Breast epithelium (tissue), 4 donors: ENCODE measurements around the gene ATP4B. TPM values are rescaled to one million over a fixed set of nuclear protein-coding genes. Genes with fewer than 3 reads are reported as not detected.

Source experiments
- DNase-seq, 2 donors: peaks; one replicate each; pipeline ENCODE4 v3.0.0-alpha.2; 2019; ENCODE audit warnings: low spot score in 2 of 2
- H3K27ac ChIP-seq, 2 donors: fragments of 200-600 bp; sonication (generic) in 1 of 2; one replicate each; pipeline ENCODE4 v1.5.1; 2016 to 2019; ENCODE audit warnings: mild to moderate bottlenecking in 1 of 2
- H3K27me3 ChIP-seq, 2 donors: fragments of 200-600 bp; sonication (generic) in 1 of 2; one replicate each; pipeline versions ENCODE4 v1.5.1 to v1.6.0; 2017 to 2019; ENCODE audit warnings: control low read depth in 1 of 2, mild to moderate bottlenecking in 1 of 2
- H3K36me3 ChIP-seq: fragments of 200-600 bp; one replicate; pipeline ENCODE4 v1.5.1; 2019
- H3K4me1 ChIP-seq, 2 donors: fragments of 200-600 bp; sonication (generic); one replicate each; pipeline ENCODE4 v1.5.1; 2016 to 2019; ENCODE audit warnings: control low read depth in 1 of 2
- H3K4me3 ChIP-seq, 3 donors: fragments of 200-600 bp; sonication (generic); 1 replicate in 2 of 3; 2 replicates in 1 of 3; pipeline ENCODE4 v1.5.1; 2016 to 2019; ENCODE audit warnings: mild to moderate bottlenecking in 3 of 3, moderate library complexity in 2 of 3
- H3K9me3 ChIP-seq, 2 donors: fragments of 200-600 bp; sonication (generic) in 1 of 2; one replicate each; pipeline ENCODE4 v1.5.1; 2016 to 2019; ENCODE audit warnings: control low read depth in 1 of 2
- CTCF ChIP-seq, 3 donors: fragments of 450-650 bp; IDR thresholded peaks; one replicate each; pipeline ENCODE4 v1.5.1; 2016 to 2017; ENCODE audit warnings: antibody characterized with exemption in 3 of 3, mild to moderate bottlenecking in 3 of 3, moderate library complexity in 3 of 3
- POLR2A ChIP-seq: fragments of 450-650 bp; IDR thresholded peaks from one replicate; pipeline ENCODE4 v1.6.1; 2016; ENCODE audit warnings: antibody characterized with exemption, mild to moderate bottlenecking, moderate library complexity
- POLR2AphosphoS5 ChIP-seq, 3 donors: sonication (generic); formaldehyde crosslinking; IDR thresholded peaks; one replicate each; pipeline ENCODE4 v1.6.1; 2017; ENCODE audit warnings: antibody characterized with exemption in 3 of 3
- intact Hi-C: fragments of 100-400 bp; cut with DNase I; formaldehyde crosslinking; loops from one replicate; pipeline ENCODE4 v1.15.1; 2023; ENCODE audit warnings: low total_unique reads
- total RNA-seq, 3 donors: library from RNA; depleted of rRNA; stranded (reverse); fragments of >200 nt; gene quantifications; one replicate each; pipeline ENCODE4 v1.1.0, GENCODE V29; 2016

Gene ATP4B
- total RNA-seq, 3 donors from 2014 or later, result not detected

- Histone ChIP-seq H3K4me1 (no peaks in the 10 kb centered on the region), H3K9me3 (no peaks in the 10 kb centered on the region), H3K36me3 (no peaks in the 10 kb centered on the region), H3K27me3 (no peaks in the 10 kb centered on the region), H3K4me3 (no peak overlapping the region), H3K27ac (no peak overlapping the region)
- peak in 1 of 2 donors; percentile 14 for DNase-seq
- TF ChIP-seq POLR2AphosphoS5 (IDR thresholded peaks at IDR 0.05) (no peak), POLR2A (no peak), CTCF (IDR thresholded peaks at IDR 0.05) (no peak)
- intact Hi-C loops, result no loop called here
Measured at GRCh38 chr13:113650275-113650674, 7.7 kb downstream of the ATP4B start.

DNA sequence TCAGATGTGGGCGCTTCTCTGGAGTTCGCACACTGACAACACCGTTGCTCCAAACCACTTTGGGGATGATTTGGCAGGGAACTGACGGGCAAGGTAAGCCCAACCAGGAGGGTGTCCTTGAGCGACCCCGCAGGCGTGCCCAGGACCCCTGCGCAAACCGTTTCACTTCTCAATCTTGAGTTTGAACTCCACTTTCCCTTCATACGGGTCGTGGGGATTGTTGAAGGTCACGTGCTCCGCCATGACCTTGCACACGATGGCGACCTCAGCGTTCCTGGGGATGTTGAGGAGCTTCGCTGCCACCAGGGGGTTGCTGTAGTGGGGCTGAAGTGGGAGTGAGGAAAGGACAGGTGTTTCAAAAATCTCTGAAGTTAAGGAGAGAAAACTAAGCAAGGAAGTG is 8.8 kb downstream of the ATP4B start:
- TF ChIP-seq POLR2AphosphoS5 (IDR thresholded peaks at IDR 0.05) (no peak), CTCF (IDR thresholded peaks at IDR 0.05) (no peak), POLR2A (no peak)
- intact Hi-C loops, result no loop called here

DNA sequence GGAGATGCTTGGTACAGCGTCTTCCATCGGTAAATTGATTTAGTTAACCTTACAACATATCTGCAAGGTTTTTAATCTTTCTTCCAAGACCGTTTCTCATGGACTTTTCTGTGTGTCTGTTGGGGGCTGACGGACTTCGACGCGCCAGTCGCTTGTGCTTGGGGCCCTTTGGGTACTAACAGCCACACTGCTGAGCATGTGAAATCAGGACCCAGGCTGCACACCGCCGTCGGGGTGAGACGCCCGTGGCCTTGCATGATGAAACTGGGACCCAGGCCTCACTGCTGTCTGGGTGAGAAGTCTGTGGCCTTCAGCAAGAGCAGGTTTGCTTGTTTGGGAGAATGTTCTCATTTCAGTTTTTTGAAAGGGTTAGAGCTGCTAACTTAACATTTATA is 9.8 kb downstream of the ATP4B start:
- H3K4me1 ChIP-seq, result no peaks in the 10 kb centered on the region
- no peak overlapping the region for H3K4me3 ChIP-seq
- H3K27ac ChIP-seq, result no peak overlapping the region
- peak in 1 of 2 donors; percentile 45 for DNase-seq
- no peaks in the 10 kb centered on the region for H3K36me3 ChIP-seq
- no peak for TF ChIP-seq POLR2AphosphoS5 (IDR thresholded peaks at IDR 0.05)
- no peak for TF ChIP-seq POLR2A
- no peak for TF ChIP-seq CTCF (IDR thresholded peaks at IDR 0.05)
- no peaks in the 10 kb centered on the region for H3K27me3 ChIP-seq
- intact Hi-C loops, result no loop called here
- H3K9me3 ChIP-seq, result no peaks in the 10 kb centered on the region

More for the DNA sequence above, 8.8 kb downstream of the ATP4B start:
- no peak overlapping the region for H3K4me3 ChIP-seq
- peak in 1 of 2 donors; percentile 12 for DNase-seq
- H3K27ac ChIP-seq, result no peak overlapping the region
- H3K27me3 ChIP-seq, result no peaks in the 10 kb centered on the region
- no peaks in the 10 kb centered on the region for H3K9me3 ChIP-seq
- H3K36me3 ChIP-seq, result no peaks in the 10 kb centered on the region
- H3K4me1 ChIP-seq, result no peaks in the 10 kb centered on the region

GRCh38 chr13:113647351-113648215 is 10.4 kb downstream of the ATP4B start:
- Histone ChIP-seq H3K9me3 (no peaks in the 10 kb centered on the region), H3K27me3 (no peaks in the 10 kb centered on the region), H3K4me3 (no peak overlapping the region), H3K4me1 (no peaks in the 10 kb centered on the region), H3K27ac (peak overlapping the region; percentile 33 to 48), H3K36me3 (no peaks in the 10 kb centered on the region)
- TF ChIP-seq CTCF (IDR thresholded peaks at IDR 0.05), result no peak
- TF ChIP-seq POLR2AphosphoS5 (IDR thresholded peaks at IDR 0.05), result peak; percentile 28 to 56 (median 44)
- no peak for TF ChIP-seq POLR2A
- peak; percentile 84 to 96 for DNase-seq
- intact Hi-C loops, result no loop called here

DNA sequence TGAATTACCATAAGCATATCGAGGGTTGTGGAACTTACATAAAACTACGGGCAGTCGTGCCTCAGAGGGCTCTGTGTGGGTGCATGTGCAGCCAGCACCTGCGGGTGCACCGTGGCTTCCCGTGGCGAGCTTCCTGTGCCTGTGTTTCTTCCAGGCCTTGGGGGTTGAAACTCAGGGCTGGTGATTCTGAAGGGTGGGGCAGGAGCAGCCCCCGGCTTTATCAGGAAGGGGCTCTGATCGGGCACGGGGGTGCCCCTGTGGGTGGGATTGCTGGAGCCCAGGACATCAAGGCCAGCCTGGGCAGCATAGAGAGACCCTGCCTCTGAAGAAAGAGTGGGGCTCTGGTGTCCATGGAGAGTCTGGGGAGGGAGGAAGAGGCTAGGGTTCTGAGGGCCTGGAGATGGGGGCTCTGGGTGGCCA is 11.1 kb downstream of the ATP4B start:
- H3K4me1 ChIP-seq, result no peaks in the 10 kb centered on the region
- no peaks in the 10 kb centered on the region for H3K9me3 ChIP-seq
- no peak for TF ChIP-seq POLR2AphosphoS5 (IDR thresholded peaks at IDR 0.05)
- TF ChIP-seq POLR2A, result no peak
- no peak for TF ChIP-seq CTCF (IDR thresholded peaks at IDR 0.05)
- H3K27ac ChIP-seq, result peak overlapping the region; percentile 16 to 48
- H3K36me3 ChIP-seq, result no peaks in the 10 kb centered on the region
- peak in 1 of 2 donors; percentile 45 for DNase-seq
- H3K27me3 ChIP-seq, result no peaks in the 10 kb centered on the region
- H3K4me3 ChIP-seq, result no peak overlapping the region
- intact Hi-C loops, result no loop called here
